Esophagus squamous epithelium (tissue), 4 donors: ENCODE measurements around the gene OTUD6A.

ENCODE experiments used
- POLR2A ChIP-seq, 4 donors: fragments of 450-650 bp; IDR thresholded peaks; one replicate each; pipeline ENCODE4 v1.6.1; 2017; ENCODE audit warnings: antibody characterized with exemption in 4 of 4, mild to moderate bottlenecking in 4 of 4, moderate library complexity in 3 of 4
- TF ChIP-seq, protein P1 (sequence below), 6 experiments: fragments of 450-650 bp in 4 of 6; fragments of 200-600 bp in 2 of 6; sonication (generic) in 2 of 6; IDR thresholded peaks; one replicate each; pipeline ENCODE4 v1.5.1; 2016 to 2019; ENCODE audit warnings: antibody characterized with exemption in 6 of 6, mild to moderate bottlenecking in 4 of 6, moderate library complexity in 4 of 6

DNA sequence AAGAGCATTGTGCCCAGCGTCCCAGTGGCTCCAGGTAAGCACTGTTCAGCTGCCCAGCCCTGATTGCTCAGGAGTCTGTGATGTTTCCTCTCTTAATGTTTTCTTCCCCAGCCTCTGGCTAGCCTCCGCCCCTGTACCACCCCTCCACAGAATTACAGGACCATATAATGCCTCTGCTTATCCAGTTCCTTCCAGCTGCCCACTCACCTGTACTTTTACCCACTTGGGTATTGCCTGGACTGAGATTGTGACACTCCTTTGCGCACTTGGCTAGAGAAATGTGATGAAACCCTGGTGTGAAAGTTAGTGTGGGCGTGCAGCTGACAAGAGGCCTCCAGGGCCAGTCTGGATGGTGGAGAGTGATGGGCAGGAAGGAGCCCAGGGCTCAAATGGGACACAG is 12.3 kb upstream of the OTUD6A start, which contains the start of gene AWAT2:
- TF ChIP-seq, protein P1, sequence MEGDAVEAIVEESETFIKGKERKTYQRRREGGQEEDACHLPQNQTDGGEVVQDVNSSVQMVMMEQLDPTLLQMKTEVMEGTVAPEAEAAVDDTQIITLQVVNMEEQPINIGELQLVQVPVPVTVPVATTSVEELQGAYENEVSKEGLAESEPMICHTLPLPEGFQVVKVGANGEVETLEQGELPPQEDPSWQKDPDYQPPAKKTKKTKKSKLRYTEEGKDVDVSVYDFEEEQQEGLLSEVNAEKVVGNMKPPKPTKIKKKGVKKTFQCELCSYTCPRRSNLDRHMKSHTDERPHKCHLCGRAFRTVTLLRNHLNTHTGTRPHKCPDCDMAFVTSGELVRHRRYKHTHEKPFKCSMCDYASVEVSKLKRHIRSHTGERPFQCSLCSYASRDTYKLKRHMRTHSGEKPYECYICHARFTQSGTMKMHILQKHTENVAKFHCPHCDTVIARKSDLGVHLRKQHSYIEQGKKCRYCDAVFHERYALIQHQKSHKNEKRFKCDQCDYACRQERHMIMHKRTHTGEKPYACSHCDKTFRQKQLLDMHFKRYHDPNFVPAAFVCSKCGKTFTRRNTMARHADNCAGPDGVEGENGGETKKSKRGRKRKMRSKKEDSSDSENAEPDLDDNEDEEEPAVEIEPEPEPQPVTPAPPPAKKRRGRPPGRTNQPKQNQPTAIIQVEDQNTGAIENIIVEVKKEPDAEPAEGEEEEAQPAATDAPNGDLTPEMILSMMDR (IDR thresholded peaks at IDR 0.05) = no peak
- no peak for TF ChIP-seq POLR2A (IDR thresholded peaks at IDR 0.05)
